NCI-H1105 (cell line): ENCODE results near the gene TECPR2.
"Not testable (repeated sequence)": the region's sequence is repeated elsewhere in the genome, so short reads cannot be mapped to it uniquely, and the experiment has no call there.

Experiments used
- DNase-seq: peaks from one replicate; lab custom pipeline; 2025; lab: John Stamatoyannopoulos, UW

TECPR2 gene

GRCh38 chr14:102528431-102529170 is 165.9 kb downstream of the TECPR2 start:
- DNase-seq = no peak

DNA sequence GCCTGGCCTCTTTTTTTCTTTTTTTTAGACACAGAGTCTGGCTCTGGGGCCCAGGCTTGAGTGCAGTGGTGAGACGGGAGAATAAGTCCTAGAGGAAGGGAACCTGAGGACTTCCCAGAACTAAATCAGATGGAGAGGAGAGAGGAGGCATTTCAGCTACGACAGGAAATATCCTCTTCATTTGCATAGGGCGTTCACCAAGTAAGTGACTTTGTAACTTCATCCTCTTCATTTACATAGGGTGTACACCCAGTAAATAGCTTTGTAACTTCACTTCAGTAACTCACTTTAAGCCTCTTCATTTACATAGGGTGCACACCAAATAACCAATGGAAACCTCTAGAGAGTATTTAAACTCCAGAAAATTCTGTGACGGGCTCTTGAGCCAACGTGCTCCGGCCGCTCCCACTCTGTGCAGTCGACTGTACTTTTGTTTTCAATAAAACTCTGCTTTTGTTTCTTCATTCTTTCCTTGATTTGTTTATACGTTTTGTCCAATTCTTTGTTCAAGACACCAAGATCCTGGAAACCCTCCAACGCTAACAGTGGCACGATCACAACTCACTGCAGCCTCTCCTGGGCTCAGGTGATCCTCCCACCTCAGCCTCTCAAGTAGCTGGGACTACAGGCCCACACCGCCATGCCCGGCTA is 168.2 kb downstream of the TECPR2 start:
- no peak for DNase-seq

- no peak for DNase-seq
Measured at GRCh38 chr14:102532204-102532658, 169.5 kb downstream of the TECPR2 start.

- DNase-seq = no peak
Measured at GRCh38 chr14:102537981-102538601, 175.3 kb downstream of the TECPR2 start.

- DNase-seq = no peak
Measured at GRCh38 chr14:102538602-102539543, 176.1 kb downstream of the TECPR2 start.

- DNase-seq = peak; percentile 95
Measured at GRCh38 chr14:102539544-102540314, 177.0 kb downstream of the TECPR2 start.

DNA sequence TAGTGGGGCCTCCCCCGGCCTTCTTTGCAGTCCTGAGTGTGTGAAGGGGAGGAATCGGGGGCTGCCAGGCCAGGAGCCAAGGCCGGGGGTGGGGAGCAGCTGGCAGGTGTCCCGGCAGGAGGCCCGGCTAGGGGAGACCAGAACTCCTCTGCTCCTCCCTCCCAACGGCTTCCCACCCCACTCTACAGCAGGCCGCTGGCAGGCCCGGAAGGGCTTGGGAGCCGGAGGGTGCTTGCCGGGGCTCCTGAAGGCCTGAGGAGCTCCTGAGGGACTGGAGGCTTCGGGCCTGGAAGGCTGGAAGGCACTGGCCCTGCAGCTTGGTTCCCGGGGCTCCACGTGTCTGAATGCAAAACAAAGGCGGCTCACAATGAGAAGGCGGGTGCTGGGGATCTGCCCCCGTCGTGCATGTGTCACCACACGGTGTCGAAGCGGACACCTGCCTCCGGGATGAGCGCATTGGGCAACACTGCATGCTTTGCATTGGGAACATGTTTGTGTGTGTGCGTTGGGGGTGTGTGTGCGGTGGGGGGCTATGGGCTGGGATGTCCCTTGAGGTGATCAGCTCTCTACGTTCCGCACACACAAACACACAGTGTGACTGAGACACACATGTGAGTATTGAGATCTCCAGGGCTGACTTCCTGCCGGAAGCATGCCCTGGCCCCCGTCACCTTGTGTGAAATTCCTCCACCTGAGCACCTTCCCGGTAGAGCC is 177.7 kb downstream of the TECPR2 start:
- DNase-seq = peak; percentile 86

- DNase-seq = not testable (repeated sequence)
Measured at GRCh38 chr14:102541029-102541491, 178.3 kb downstream of the TECPR2 start.

- no peak for DNase-seq
Measured at GRCh38 chr14:102541771-102542170, 179.0 kb downstream of the TECPR2 start.

DNA sequence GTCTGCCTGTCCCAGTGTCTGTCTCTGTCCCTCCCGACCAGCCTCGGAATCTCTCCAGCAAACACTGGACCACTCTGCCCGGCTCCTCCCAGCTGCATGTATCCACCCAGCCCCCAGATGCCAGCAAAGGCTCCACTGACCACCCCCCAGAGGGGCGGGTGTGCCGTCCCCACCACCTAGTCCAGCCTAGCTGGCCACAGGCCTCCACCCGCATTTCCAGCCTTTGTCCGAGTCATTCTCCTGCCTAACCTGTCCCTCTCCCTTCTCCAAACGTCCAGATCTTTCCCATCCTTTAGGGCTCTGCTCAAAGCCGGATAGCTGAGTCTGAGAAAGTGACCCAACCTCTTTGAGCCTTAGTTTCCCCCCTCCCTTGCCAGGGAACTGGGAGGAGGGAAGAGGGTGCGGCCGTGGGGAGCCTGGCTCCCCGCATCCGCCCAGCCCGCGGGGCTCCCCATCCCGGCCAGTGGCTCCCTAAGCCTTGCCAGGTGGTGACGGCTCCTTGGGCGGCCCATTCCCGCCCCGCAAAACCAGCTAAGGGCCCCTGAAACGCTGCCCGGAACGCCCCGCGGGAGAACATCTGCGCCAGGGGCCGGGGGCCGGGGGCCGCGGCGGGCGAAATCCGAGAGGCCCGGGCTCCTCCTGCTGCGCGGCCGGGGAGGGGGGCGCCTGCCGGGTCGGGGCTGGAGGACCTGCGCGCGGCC is 181.5 kb downstream of the TECPR2 start:
- no peak for DNase-seq

DNA sequence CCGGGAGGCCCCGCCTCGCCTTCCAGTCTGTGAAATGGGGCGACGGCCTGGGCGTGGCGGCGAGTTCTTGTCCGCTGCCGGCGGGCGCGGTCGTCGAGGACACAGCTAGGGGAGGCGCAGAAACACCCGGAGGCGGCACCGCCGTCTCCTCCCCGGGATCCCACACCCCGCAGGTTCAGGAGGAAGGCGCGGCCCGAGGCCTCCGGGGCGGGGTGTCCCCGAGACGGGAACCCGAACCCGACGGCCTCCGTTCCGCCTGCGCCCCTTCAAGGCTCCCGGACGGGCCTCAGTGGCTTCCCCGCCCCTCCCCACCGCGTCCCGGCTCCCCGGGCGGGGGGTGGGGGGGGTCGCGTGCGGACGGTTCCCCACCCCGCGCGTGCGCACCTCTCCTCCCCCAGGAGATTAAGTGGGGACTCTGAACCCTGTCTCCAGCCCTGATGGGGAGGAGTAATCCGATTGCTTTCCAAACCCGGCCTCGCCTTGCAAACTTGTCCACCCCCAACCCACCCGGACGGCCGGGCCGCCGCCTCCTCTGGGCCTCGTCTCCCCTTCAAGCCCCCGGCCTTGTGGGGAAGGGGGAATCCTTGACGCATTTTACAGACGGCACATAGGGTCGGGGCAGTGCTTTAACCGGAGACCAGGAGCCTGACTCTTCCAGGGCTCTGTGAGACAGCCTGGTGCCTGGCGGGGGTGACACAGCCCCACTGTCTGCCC is 182.2 kb downstream of the TECPR2 start:
- DNase-seq = no peak

DNA sequence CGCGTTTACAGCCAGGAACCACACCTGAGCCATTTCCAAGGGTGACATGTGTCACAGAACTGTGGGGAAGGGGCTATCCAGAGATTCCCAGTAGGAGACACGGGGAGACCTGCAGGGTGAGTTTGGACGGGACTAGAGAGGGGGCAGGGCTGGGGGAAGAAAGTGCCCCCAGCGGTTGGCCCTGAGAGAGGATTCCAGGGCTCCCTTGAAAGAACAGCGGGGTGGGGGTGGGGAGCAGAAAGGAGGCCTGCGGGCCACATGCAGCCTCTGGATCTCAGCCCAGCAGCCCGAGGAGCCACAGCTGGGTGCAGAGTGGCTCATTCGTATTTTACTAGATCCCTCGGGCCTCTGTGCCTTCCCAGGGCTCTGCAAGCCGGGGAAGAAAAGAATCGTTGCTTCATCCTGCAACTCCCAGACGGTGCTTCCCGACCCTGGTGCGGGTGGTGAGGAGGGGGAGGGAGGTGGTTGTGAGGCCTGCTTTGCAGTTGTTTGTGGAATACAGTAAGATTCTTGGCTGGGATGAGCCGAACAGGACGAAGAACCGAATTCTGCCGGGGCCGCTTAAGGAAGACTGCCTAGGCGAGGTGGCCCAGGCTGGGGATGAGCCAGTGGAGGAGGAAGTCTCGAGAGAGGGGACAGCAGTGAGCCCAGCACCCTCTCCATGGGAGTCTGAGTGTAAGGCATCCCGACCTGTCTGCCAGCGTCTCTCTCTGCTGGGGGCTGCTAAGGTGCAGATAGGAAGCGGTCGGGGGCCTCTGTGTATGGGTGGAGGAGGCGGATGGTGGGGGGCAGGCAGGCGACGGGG is 182.9 kb downstream of the TECPR2 start:
- no peak for DNase-seq

GRCh38 chr14:102548616-102549240 is 186.0 kb downstream of the TECPR2 start:
- no peak for DNase-seq

DNA sequence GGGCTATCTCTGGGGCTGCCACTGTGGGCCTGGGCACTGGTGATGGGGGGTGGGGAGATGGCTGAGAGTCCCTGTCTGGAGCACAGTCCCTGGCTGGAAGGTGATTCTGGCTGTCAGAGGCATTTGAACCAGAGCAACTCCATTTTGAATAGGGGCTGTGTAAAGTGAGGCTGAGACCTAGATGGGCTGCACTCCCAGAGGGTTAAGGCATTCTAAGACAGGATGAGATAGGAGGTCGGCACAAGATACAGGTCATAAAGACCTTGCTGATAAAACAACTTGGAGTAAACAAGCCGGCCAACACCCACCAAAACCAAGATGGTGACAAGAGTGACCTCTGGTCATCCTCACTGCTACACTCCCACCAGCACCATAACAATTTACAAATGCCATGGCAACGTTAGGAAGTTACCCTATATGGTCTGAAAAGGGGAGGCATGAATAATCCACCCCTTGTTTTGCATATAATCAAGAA is 188.2 kb downstream of the TECPR2 start:
- DNase-seq = not testable (repeated sequence)
